HEK293 (cell line): ENCODE results near the gene TSPAN14.

Experiments
- CTCF ChIA-PET: fragments of 350-600 bp; formaldehyde crosslinking; extraction: SDS; loops from one replicate; lab custom pipeline; 2021; ENCODE audit warnings: antibody characterized with exemption; lab: Yijun Ruan, JAX
- POLR2A ChIA-PET: fragments of 300-600 bp; formaldehyde crosslinking; extraction: SDS; loops from one replicate; lab custom pipeline; 2020; ENCODE audit warnings: antibody characterized with exemption, inconsistent platforms; lab: Yijun Ruan, JAX
- H3K27ac ChIP-seq: fragments of 200-500 bp; sonication (Bioruptor generic); 2 replicates; pipeline ENCODE4 v1.5.1; 2014; ENCODE audit warnings: low read depth, low read length, control low read depth, inconsistent platforms; ENCODE audit errors: extremely low read depth
- H3K36me3 ChIP-seq, 2 experiments: fragments of 200-500 bp in 1 of 2; sonication (Bioruptor generic) in 1 of 2; 1 replicate in 1 of 2; 2 replicates in 1 of 2; pipeline ENCODE4 v1.5.1; 2014 to 2017; ENCODE audit warnings: inconsistent platforms in 2 of 2, low read length in 2 of 2; ENCODE audit not compliant: control insufficient read depth in 2 of 2, insufficient read depth in 1 of 2
- H3K4me1 ChIP-seq: fragments of 200-500 bp; sonication (Bioruptor generic); 2 replicates; pipeline ENCODE4 v1.5.1; 2014; ENCODE audit warnings: mild to moderate bottlenecking, low read length, inconsistent platforms; ENCODE audit not compliant: control insufficient read depth, insufficient read depth
- H3K4me3 ChIP-seq: 2 replicates; pipeline ENCODE4 v1.5.1; 2011; ENCODE audit warnings: low read depth, mild to moderate bottlenecking, control low read depth, low read length, moderate library complexity
- H3K9me3 ChIP-seq: fragments of 200-500 bp; sonication (Bioruptor generic); 2 replicates; pipeline ENCODE4 v1.5.1; 2014; ENCODE audit warnings: low read depth, low read length, inconsistent platforms; ENCODE audit not compliant: control insufficient read depth, insufficient read depth
- HIC1 ChIP-seq: fragments of 450-650 bp; formaldehyde crosslinking; IDR thresholded peaks from 2 replicates; pipeline ENCODE4 v1.5.1; 2016; ENCODE audit warnings: missing biosample characterization, missing genetic modification characterization
- KLF1 ChIP-seq: fragments of 450-650 bp; formaldehyde crosslinking; IDR thresholded peaks from 2 replicates; pipeline ENCODE4 v1.5.1; 2016; ENCODE audit warnings: missing biosample characterization, missing genetic modification characterization
- PRDM10 ChIP-seq: fragments of 450-650 bp; formaldehyde crosslinking; IDR thresholded peaks from 2 replicates; pipeline ENCODE4 v1.5.1; 2016; ENCODE audit warnings: missing biosample characterization, missing genetic modification characterization
- ZNF121 ChIP-seq: fragments of 450-650 bp; formaldehyde crosslinking; IDR thresholded peaks from 2 replicates; pipeline ENCODE4 v1.5.1; 2016; ENCODE audit warnings: missing biosample characterization, missing genetic modification characterization
- ZNF184 ChIP-seq: fragments of 450-650 bp; IDR thresholded peaks from 2 replicates; pipeline ENCODE4 v1.5.1; 2018; ENCODE audit warnings: missing biosample characterization, mild to moderate bottlenecking, missing genetic modification characterization
- ZNF449 ChIP-seq: fragments of 450-650 bp; formaldehyde crosslinking; IDR thresholded peaks from 2 replicates; pipeline ENCODE4 v1.5.1; 2017; ENCODE audit warnings: missing biosample characterization, mild to moderate bottlenecking, missing genetic modification characterization, moderate library complexity
- ZNF514 ChIP-seq: fragments of 450-650 bp; formaldehyde crosslinking; IDR thresholded peaks from 2 replicates; pipeline ENCODE4 v1.5.1; 2016; ENCODE audit warnings: missing biosample characterization, missing genetic modification characterization
- ZNF521 ChIP-seq: fragments of 450-650 bp; formaldehyde crosslinking; IDR thresholded peaks from 2 replicates; pipeline ENCODE4 v1.5.1; 2017; ENCODE audit warnings: missing biosample characterization, mild to moderate bottlenecking, missing genetic modification characterization
- ZNF558 ChIP-seq: fragments of 450-650 bp; formaldehyde crosslinking; IDR thresholded peaks from 2 replicates; pipeline ENCODE4 v1.5.1; 2016; ENCODE audit warnings: missing biosample characterization, missing genetic modification characterization
- ZNF692 ChIP-seq: fragments of 450-650 bp; formaldehyde crosslinking; IDR thresholded peaks from 2 replicates; pipeline ENCODE4 v1.5.1; 2016; ENCODE audit warnings: missing biosample characterization, missing genetic modification characterization
- ZNF701 ChIP-seq: fragments of 450-650 bp; formaldehyde crosslinking; IDR thresholded peaks from 2 replicates; pipeline ENCODE4 v1.5.1; 2016; ENCODE audit warnings: missing biosample characterization, missing genetic modification characterization

Gene TSPAN14

GRCh38 chr10:80461208-80462183 lies 7.4 kb downstream of the TSPAN14 start:
- no peak overlapping the region for H3K4me3 ChIP-seq
- H3K9me3 ChIP-seq: no peaks in the 10 kb centered on the region
- CTCF ChIA-PET: interaction anchor here (0.7 to 1.7 kb wide), 4 partner anchors 12 to 61 kb away, joined by 3 to 6 read pairs (median 4); no protein-coding TSS in a partner anchor
- H3K27ac ChIP-seq: no peak overlapping the region
- H3K36me3 ChIP-seq: no peaks in the 10 kb centered on the region
- TF ChIP-seq HIC1: no peak
- TF ChIP-seq PRDM10 (tag by site-specific recombination): peak; percentile 26; the same call in 1 of the 2 replicates
- TF ChIP-seq ZNF121 (tag by site-specific recombination): peak; percentile 88
- TF ChIP-seq ZNF449: peak; percentile 78; the same call in 1 of the 2 replicates
- TF ChIP-seq, all 188 proteins: peak for 3
- H3K4me1 ChIP-seq: peaks cover 6% of the 10 kb centered on the region
- POLR2A ChIA-PET: interaction anchor here (0.6 kb wide), 1 partner anchor 11 kb away, joined by 3 read pairs; no protein-coding TSS in a partner anchor

GRCh38 chr10:80462299-80462980 lies 8.3 kb downstream of the TSPAN14 start:
- no peaks in the 10 kb centered on the region for H3K36me3 ChIP-seq
- no peaks in the 10 kb centered on the region for H3K9me3 ChIP-seq
- peaks cover 6% of the 10 kb centered on the region for H3K4me1 ChIP-seq
- ChIA-PET POLR2A (no interaction called here), CTCF (interaction anchor here (1.2 to 2.7 kb wide), 2 partner anchors 18 to 43 kb away, joined by 6 to 15 read pairs; no protein-coding TSS in a partner anchor)
- H3K4me3 ChIP-seq: no peak overlapping the region
- no peak overlapping the region for H3K27ac ChIP-seq
- TF ChIP-seq ZNF184 (tag by site-specific recombination) (no peak), ZNF521 (tag by site-specific recombination) (no peak), ZNF701 (no peak), ZNF558 (tag by site-specific recombination) (no peak), KLF1 (peak; percentile 89), ZNF692 (tag by site-specific recombination) (no peak), ZNF514 (tag by site-specific recombination) (no peak)
